Lung microvascular endothelial cell (primary cell): Measurements from ENCODE around the gene G0S2. TPM values are rescaled to one million over a fixed set of nuclear protein-coding genes. Genes with fewer than 3 reads are reported as not detected.

Experiments used
- DNase-seq, 2 donors: peaks; one replicate each; pipeline versions ENCODE4 v3.0.0 to v3.0.0-alpha.2; 2010; ENCODE audit warnings: low read depth in 2 of 2
- total RNA-seq: library from RNA; depleted of rRNA; stranded (reverse); fragments of >200 nt; gene quantifications from 2 replicates; pipeline ENCODE4 v1.2.1, GENCODE V29; 2014

Gene G0S2
- total RNA-seq, 1 donor from 2014 or later = 0.20 TPM

DNA sequence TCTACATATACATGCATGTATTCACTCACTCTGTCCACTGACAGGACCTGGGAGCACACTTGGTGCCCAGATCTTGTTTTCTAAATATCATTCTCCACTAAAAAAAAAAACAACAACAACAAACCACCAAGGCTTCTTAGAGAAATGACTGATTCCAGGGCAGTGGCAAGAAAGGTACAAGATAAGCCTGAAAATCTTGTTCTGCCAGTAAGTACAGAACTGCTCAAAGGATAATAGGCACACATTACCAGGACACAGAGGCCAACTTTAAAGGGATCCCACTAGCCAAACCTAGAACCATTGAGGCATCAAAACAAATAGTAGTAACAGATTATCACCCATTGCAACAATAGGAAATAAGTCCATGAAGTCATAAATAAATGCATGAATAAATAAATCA is 40.1 kb downstream of the G0S2 start:
- no peak for DNase-seq

DNA sequence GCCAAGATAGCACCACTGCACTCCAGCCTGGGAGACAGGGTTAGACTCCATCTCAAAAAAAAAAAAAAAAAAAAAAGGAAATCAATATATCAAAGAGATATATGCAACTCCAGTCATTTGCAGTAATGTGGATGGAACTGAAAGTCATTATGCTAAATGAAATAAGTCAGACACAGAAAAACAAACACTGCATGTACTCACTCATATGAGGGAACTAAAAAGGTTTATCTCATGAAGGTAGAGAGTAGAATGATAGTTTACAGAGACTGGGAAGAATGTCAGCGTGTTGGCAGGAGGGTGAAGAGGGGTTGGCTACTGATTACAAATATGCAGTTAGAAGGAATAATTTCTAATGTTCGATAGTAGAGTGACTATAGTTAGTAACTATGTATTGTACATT is 42.6 kb downstream of the G0S2 start:
- no peak for DNase-seq

- DNase-seq = no peak
Observed at GRCh38 chr1:209720326-209720725, 45.1 kb downstream of the G0S2 start.

DNA sequence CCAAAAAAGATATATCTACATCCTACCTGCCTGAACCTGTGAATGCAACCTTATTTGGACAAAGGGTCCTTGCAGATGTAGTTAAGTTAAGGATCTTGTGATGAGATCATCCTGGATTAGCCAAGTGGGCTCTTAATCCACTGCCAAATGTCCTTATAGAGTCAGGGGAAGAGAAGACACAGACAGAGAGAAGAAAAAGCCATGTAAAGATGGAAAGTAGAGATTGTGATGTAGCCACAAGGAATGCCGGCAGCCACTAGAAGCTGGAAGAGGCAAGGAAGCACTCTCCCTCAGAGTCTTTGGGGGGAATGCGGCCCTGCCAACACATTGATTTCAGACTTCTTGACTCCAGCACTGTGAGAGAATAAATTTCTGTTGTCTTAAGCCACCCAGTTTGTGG is 45.6 kb downstream of the G0S2 start:
- DNase-seq = no peak

- no peak for DNase-seq
Observed at GRCh38 chr1:209721323-209721722, 46.1 kb downstream of the G0S2 start.

DNA sequence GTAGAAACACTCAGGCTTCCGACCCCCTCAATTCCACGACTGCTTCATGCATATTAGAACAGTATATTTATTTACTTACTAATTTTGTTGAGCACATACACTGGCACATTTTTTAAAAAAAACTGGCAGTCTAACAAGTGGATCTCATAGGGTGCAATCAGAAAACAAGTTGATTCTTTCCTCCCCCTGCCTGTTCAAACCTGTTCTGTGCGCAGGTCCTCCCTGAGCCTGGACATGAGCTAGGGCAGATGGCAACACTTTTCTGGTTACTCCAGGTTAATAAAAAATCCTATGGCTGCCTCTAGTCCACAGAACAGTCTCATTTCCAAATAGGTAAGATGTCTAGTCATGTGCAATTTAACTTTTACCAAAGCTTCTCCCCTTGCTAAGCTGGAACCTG is 48.1 kb downstream of the G0S2 start:
- DNase-seq = no peak

- no peak for DNase-seq
Observed at GRCh38 chr1:209723756-209724693, 48.8 kb downstream of the G0S2 start.

Other genes with a start within 250 kb of the G0S2 start
- gene CAMK1G, start 91.7 kb upstream of the G0S2 start, total RNA-seq = not detected in 2 replicates
- gene LAMB3, start 23.0 kb upstream of the G0S2 start, total RNA-seq = 0.20 and 5.0 TPM in 2 replicates
- gene HSD11B1, start 29.4 kb downstream of the G0S2 start, total RNA-seq = under 0.01 TPM in 1 of 2 replicates, not detected in the other
- not detected in 2 replicates for gene TRAF3IP3, start 80.6 kb downstream of the G0S2 start, total RNA-seq
- gene C1orf74, start 109.1 kb downstream of the G0S2 start, total RNA-seq = 1.4 and 1.5 TPM in 2 replicates
- under 0.01 and 1.5 TPM in 2 replicates for gene IRF6, start 130.7 kb downstream of the G0S2 start, total RNA-seq
- 3.3 and 5.4 TPM in 2 replicates for gene UTP25, start 152.6 kb downstream of the G0S2 start, total RNA-seq